ENCODE data around the gene ASIP. TPM values are rescaled to one million over a fixed set of nuclear protein-coding genes. Genes with fewer than 3 reads are reported as not detected.

ASIP gene
- total and polyA plus RNA-seq, 2 of the 4 experiments (the other 2 are of a cell fraction): not detected

- Histone ChIP-seq H4K8ac (ENCODE audit: low read depth in 2 of 2, low read length in 2 of 2) (no peak overlapping the region), H2BK5ac (ENCODE audit: low read depth, low read length, poor library complexity, severe bottlenecking) (no peak overlapping the region), H3K18ac (ENCODE audit: low read depth, low read length) (no peak overlapping the region), H2AK9ac (replicated peaks; ENCODE audit: low read depth, low read length, poor library complexity) (no peak overlapping the region), H3K14ac (replicated peaks; ENCODE audit: low read depth, low read length) (no peak overlapping the region), H4K5ac (ENCODE audit: low read depth, low read length) (no peak overlapping the region), H3K79me1 (ENCODE audit: low read depth in 1 of 2, low read length in 2 of 2) (no peaks in the 10 kb centered on the region), H3K4me3 (ENCODE audit: insufficient read depth, low read depth, low read length) (no peak overlapping the region), H2BK120ac (ENCODE audit: low read depth, low read length) (no peak overlapping the region), H3K23ac (ENCODE audit: low read depth, low read length) (no peak overlapping the region), H3K56ac (ENCODE audit: extremely low read depth, insufficient read depth, low read length) (no peak overlapping the region), H3K4me2 (ENCODE audit: low read depth, low read length) (no peak overlapping the region), H3K27me3 (ENCODE audit: control insufficient read depth, insufficient read depth, low read length) (peaks cover 23% of the 10 kb centered on the region), H3K4me1 (ENCODE audit: control insufficient read depth, insufficient read depth, low read length) (no peaks in the 10 kb centered on the region), H3K27ac (ENCODE audit: insufficient read depth, low read length) (no peak overlapping the region), H4K20me1 (ENCODE audit: insufficient read depth, low read length) (no peaks in the 10 kb centered on the region), H3K9me1 (ENCODE audit: insufficient read depth, low read length) (no peaks in the 10 kb centered on the region), H2BK15ac (ENCODE audit: low read depth, low read length) (no peak overlapping the region), H3K9me3 (ENCODE audit: control insufficient read depth, insufficient read depth, low read length) (peaks cover 8% of the 10 kb centered on the region), H2AK5ac (ENCODE audit: low read depth, low read length) (no peak overlapping the region), H3K36me3 (ENCODE audit: control insufficient read depth, insufficient read depth, low read length) (no peaks in the 10 kb centered on the region), H4K91ac (ENCODE audit: insufficient read depth, low read depth, low read length) (no peak overlapping the region), H3K9ac (ENCODE audit: low read depth, low read length) (no peak overlapping the region), H2BK20ac (ENCODE audit: low read depth, low read length) (no peak overlapping the region), H3K4ac (ENCODE audit: low read depth, low read length) (no peak overlapping the region), H2AFZ (replicated peaks; ENCODE audit: low read length, poor library complexity) (no peak overlapping the region)
- dilution Hi-C loops (cut with HindIII; ENCODE audit: low sequenced_read_pairs, unreplicated experiment): no loop called here
- ATAC-seq (ENCODE audit: low read depth) (no peak), DNase-seq (no peak)
- ChIA-PET CTCF (no interaction called here), POLR2A (ENCODE audit: unreplicated experiment) (no interaction called here)
- intact Hi-C loops (cut with micrococcal nuclease): no loop called here
- WGBS, 2 experiments (ENCODE audit: extremely low coverage in 2 of 2, insufficient read length in 1 of 2): 100% methylated on average over 1 of the region's 2 CpGs; no CpG with 5 or more reads in 1 of the 2 experiments
- in situ Hi-C loops (cut with MboI; ENCODE audit: low sequenced_read_pairs): no loop called here
- no TSS peak for BruUV-seq (replicated peaks)
- no peak for TF ChIP-seq RAD21 (IDR thresholded peaks at IDR 0.05; ENCODE audit: low read length)
- TF ChIP-seq RFX5 (IDR thresholded peaks at IDR 0.05; ENCODE audit: low read depth, low read length): no peak
- TF ChIP-seq CTCF (conservative IDR thresholded peaks at IDR 0.05; ENCODE audit: low read depth, low read length): no peak
- no peak for TF ChIP-seq MAZ (IDR thresholded peaks at IDR 0.05; ENCODE audit: borderline replicate concordance, low read depth, low read length)
- no peak for TF ChIP-seq CEBPB (IDR thresholded peaks at IDR 0.05; ENCODE audit: low read depth, low read length)
- no peak for TF ChIP-seq MXI1 (IDR thresholded peaks at IDR 0.05; ENCODE audit: borderline replicate concordance, low read depth, low read length)
- no peak for TF ChIP-seq USF2 (IDR thresholded peaks at IDR 0.05; ENCODE audit: low read depth, low read length)
- no peak for TF ChIP-seq FOS (IDR thresholded peaks at IDR 0.05; ENCODE audit: low read depth, low read length)
- TF ChIP-seq RCOR1 (IDR thresholded peaks at IDR 0.05; ENCODE audit: insufficient replicate concordance, low read length): no peak
- TF ChIP-seq MAFK (IDR thresholded peaks at IDR 0.05; ENCODE audit: low read depth, low read length): no peak
- TF ChIP-seq NFE2L2 (IDR thresholded peaks at IDR 0.05; ENCODE audit: low read depth, low read length): no peak
- TF ChIP-seq CHD1 (IDR thresholded peaks at IDR 0.05; ENCODE audit: low read depth, low read length): no peak
- TF ChIP-seq SMC3 (IDR thresholded peaks at IDR 0.05; ENCODE audit: low read depth, low read length): no peak
- TF ChIP-seq ELK1 (IDR thresholded peaks at IDR 0.05; ENCODE audit: borderline replicate concordance, low read depth, low read length): no peak
- TF ChIP-seq POLR2A (IDR thresholded peaks at IDR 0.05; ENCODE audit: low read depth, low read length): no peak
Observed at GRCh38 chr20:34235875-34236274, 5.3 kb upstream of the ASIP start.
